Measurements from ENCODE around the gene BRD4.

The BRD4 gene

DNA sequence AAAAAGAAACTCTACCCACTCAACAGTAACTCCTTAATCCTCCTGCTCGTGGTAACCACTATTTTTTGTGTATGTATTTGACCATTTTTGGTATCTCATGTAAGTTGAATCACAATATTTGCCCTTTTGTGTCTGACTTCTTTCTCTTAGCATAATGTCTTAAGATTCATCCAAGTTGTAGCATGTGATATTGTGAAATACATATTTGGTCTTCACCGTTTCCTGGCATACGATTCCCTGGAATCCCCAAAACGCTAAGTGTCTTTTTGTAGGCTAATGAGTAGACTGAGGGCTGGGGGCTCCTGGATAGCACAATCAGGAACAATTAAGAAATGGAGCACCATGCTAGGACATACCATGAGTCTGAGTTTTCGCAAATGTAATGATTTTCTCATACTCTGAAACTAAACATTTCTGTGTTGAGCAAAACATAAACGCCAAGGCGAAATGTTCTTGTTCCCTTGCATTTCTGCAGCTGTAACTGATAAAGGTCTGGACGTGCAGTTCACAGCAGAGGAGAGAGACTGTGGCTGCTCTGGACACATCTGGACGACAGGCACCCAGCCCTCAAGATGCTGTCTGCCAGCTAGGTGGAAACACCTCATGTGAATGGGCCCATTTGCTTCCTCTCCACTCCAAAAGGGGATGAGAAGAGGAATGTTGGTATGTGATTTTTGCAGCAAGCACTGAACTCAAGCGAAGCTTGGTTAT lies 38.4 kb downstream of the BRD4 start:
- Mint-ChIP-seq H3K4me3 (peak overlapping the region; percentile 34), H3K36me3 (ENCODE audit: low read depth) (peaks cover 17% of the 10 kb centered on the region), H3K27me3 (no peaks in the 10 kb centered on the region), H3K9me3 (no peaks in the 10 kb centered on the region), H3K4me1 (peaks cover 99% of the 10 kb centered on the region), H3K27ac (peak overlapping the region; percentile 73)
- ATAC-seq (no peak), DNase-seq (no peak)

DNA sequence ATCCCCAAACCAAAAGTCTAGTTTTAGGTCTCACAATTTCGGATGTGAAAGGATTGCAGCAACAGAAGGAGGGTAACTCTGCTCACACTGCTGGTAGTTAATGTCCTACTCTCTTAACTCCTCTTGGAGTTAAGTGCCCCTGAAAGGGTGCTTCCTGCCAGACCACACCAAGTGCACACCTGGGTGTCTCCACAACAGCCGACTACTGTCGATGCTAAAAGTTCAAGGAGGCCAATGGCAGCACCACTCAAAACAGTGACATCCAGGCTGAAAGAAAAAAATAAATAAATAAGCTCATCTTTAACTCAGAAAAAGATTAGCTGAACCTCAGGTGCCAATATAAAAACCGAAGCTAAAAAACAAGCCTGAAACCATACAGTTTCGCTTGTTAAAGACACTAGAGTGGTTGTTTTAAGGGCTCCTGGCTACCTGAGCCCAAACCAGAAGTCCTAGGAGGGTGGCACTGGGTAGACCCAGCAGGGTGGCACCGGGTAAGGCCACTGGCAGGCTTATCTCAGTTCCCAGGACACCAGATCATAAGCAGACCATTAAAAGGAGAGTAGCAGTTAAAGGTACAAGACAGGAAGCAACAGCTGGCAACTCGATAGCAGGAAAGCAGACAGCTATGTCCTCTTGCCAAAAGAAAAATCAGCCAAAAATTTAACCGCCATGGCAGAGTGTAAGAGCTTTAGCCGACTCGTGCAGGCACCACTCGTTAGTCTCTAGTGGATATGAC lies 39.3 kb downstream of the BRD4 start:
- H3K36me3 Mint-ChIP-seq (ENCODE audit: low read depth): peaks cover 17% of the 10 kb centered on the region
- no peaks in the 10 kb centered on the region for H3K27me3 Mint-ChIP-seq
- peak overlapping the region; percentile 13 for H3K4me3 Mint-ChIP-seq
- peaks cover 98% of the 10 kb centered on the region for H3K4me1 Mint-ChIP-seq
- no peaks in the 10 kb centered on the region for H3K9me3 Mint-ChIP-seq
- DNase-seq (no peak), ATAC-seq (no peak)
- peak overlapping the region; percentile 73 for H3K27ac Mint-ChIP-seq

DNA sequence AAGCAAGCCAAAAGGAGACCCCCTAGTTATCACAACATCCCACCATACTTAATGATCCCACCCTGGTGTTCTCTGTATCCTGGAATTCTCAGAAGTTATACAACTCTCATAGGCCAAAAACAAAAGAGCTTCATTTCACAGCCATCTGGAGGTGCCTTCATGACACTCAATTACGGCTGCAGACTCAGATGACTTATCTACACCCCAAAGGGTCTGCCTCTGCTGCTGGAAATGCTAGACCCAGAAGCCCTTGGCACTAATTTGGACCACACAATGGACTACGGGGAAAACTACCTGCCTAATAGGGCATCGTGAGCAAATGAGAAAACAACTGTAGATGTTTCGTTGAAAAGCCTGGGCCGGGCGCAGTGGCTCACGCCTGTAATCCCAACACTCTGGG lies 40.2 kb downstream of the BRD4 start:
- DNase-seq (no peak), ATAC-seq (no peak)
- peaks cover 98% of the 10 kb centered on the region for H3K4me1 Mint-ChIP-seq
- H3K9me3 Mint-ChIP-seq: no peaks in the 10 kb centered on the region
- H3K27me3 Mint-ChIP-seq: no peaks in the 10 kb centered on the region
- peak overlapping the region; percentile 70 for H3K27ac Mint-ChIP-seq
- H3K4me3 Mint-ChIP-seq: no peak overlapping the region
- H3K36me3 Mint-ChIP-seq (ENCODE audit: low read depth): peaks cover 14% of the 10 kb centered on the region

DNA sequence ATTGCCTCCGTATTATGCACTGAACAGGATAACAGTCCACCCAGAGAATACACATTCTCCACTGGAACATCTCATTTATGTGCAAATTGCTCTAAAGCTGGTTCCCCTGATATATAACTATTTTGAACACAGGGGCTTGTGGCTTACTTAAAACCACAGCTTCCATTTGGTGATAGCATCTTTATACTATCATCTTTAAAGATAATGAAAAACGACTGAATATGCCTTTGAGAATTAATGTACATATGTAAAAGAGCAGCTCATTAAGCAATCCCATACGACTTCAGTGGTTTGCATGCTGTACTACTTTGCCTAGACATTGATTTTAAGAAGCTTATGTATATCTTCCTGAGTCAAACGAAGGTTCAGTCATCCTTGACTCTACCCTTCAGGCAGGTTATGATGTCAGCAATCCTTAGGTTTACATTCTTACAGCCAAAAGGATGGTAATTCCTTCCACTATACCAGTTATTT lies 40.8 kb downstream of the BRD4 start:
- Mint-ChIP-seq H3K27me3 (no peaks in the 10 kb centered on the region), H3K36me3 (ENCODE audit: low read depth) (peaks cover 14% of the 10 kb centered on the region), H3K4me1 (peaks cover 97% of the 10 kb centered on the region), H3K27ac (peak overlapping the region; percentile 77), H3K9me3 (no peaks in the 10 kb centered on the region), H3K4me3 (no peak overlapping the region)
- no peak for ATAC-seq
- no peak for DNase-seq

DNA sequence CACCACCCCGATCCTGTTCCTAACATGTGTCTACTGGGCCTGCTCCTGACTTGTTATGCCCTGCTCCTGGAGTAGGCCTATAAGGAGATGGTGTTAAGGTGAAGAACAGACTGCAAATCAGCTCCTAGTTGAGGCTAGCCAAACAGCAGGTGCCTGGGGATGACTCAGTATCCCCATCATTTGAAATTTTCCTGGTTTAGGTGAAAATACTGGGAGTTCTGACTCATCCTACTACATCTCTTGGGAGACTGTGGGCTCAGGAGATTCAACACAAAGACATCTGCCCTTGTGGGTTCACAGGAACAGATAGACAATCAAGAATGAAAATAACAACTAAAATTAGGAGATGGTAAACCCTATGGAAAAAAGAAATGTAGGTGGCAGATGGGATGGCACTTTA lies 41.2 kb downstream of the BRD4 start:
- H3K9me3 Mint-ChIP-seq: no peaks in the 10 kb centered on the region
- H3K4me1 Mint-ChIP-seq: peaks cover 97% of the 10 kb centered on the region
- DNase-seq (no peak), ATAC-seq (no peak)
- peak overlapping the region; percentile 77 for H3K27ac Mint-ChIP-seq
- H3K36me3 Mint-ChIP-seq (ENCODE audit: low read depth): peaks cover 11% of the 10 kb centered on the region
- no peak overlapping the region for H3K4me3 Mint-ChIP-seq
- no peaks in the 10 kb centered on the region for H3K27me3 Mint-ChIP-seq

DNA sequence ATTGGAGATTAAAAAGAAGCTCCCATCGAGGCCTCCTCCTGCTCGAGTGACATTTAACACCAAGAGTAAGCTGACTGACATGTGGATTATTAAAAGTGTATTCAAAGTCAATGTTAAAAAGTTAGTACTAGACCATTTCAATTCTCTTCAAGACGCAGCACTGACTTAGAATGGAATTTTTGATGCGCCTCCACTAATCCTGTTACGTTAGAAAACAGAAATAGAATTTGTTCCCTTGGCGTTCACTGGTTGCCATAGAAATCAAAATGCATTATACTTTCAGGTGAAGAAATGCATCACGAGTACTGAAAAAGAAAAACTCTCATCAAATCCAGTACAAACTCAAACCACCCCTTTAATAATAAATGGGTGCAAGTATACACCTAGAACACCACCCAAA lies 42.2 kb downstream of the BRD4 start:
- Mint-ChIP-seq H3K27me3 (no peaks in the 10 kb centered on the region), H3K27ac (peak overlapping the region; percentile 64), H3K36me3 (ENCODE audit: low read depth) (peaks cover 6% of the 10 kb centered on the region), H3K4me1 (peaks cover 97% of the 10 kb centered on the region), H3K9me3 (no peaks in the 10 kb centered on the region), H3K4me3 (no peak overlapping the region)
- ATAC-seq (no peak), DNase-seq (no peak)

DNA sequence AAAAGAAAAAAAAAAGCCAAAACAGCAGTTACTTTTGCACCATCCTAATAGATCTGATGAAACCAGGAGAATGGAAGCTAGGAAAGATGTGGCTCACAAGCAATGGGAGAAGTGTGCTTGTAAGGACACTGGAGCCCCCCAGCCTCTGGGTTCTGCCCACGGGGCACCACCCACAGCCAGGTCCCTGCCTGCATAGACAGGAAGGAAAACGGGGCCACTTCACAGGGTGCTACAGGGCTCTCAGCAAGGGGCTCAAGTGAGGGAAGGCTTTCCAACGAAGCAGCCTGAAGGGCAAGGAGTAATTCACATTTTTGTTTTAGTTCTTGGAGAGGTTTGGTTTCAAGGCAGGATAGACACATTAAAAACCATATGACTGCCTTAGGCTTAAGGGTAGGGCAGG lies 42.7 kb downstream of the BRD4 start:
- Mint-ChIP-seq H3K4me3 (no peak overlapping the region), H3K36me3 (ENCODE audit: low read depth) (peaks cover 4% of the 10 kb centered on the region), H3K4me1 (peaks cover 97% of the 10 kb centered on the region), H3K27ac (peak overlapping the region; percentile 64), H3K9me3 (no peaks in the 10 kb centered on the region), H3K27me3 (no peaks in the 10 kb centered on the region)
- ATAC-seq (no peak), DNase-seq (no peak)

DNA sequence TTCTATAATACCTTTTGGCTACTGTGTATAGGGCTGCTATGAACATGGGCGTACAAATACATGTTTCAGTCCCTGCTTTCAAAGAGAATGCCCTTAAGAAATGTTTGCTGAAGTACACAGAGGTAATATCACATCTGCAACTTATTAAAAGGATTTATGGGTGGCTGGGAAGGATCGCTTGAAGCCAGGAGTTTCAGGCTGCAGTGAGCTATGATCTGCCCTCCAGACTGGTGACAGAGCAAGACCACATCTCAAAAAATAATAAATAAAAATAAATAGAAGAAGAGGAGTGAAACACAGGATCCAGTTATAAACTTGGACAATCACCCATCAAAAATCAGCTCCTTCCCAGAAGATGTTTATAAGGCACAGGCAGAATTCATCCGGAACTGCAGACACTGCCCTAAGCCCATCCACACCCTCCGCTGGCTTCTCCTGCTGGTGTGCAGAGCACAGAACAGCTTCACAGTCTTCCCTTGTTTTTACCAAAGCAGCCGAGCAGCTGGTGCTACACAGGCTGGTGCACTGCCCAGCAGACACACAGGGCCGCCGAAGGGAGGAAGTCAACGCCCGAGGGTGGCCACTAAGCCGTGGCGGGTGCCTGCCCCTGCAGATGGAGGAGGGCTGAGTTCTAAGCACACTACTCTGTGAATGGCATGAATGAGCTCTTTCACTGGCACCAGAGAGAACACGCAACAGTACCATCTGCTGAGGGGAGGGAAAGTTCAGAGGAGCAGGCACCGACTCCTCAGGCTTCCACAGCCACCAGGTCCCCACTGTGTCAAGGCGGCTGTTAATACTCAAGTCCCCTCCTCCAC lies 44.0 kb downstream of the BRD4 start:
- H3K9me3 Mint-ChIP-seq: no peaks in the 10 kb centered on the region
- peak overlapping the region; percentile 79 for H3K27ac Mint-ChIP-seq
- H3K27me3 Mint-ChIP-seq: no peaks in the 10 kb centered on the region
- H3K36me3 Mint-ChIP-seq (ENCODE audit: low read depth): peaks cover 2% of the 10 kb centered on the region
- H3K4me1 Mint-ChIP-seq: peaks cover 97% of the 10 kb centered on the region
- no peak overlapping the region for H3K4me3 Mint-ChIP-seq
- peak; percentile 13 for ATAC-seq
- DNase-seq: no peak

DNA sequence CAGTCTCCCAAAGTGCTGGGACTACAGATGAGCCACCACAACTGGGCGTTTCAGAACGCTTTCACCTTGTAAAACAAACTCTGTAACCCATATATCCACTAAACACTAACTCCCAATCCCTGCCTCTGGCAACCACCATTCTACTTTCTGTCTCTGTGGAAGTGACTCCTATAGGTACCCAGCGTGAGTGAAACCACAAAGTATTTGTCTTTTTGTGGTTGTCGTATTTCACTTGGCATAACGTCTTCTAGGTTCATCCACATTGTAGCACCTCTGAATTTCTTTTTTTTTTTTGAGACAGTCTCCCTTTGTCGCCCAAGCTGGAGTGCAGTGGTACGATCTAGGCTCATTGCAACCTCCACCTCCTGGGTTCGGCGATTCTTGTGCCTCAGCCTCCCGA lies 44.8 kb downstream of the BRD4 start:
- Mint-ChIP-seq H3K4me1 (peaks cover 97% of the 10 kb centered on the region), H3K27ac (peak overlapping the region; percentile 79), H3K36me3 (ENCODE audit: low read depth) (no peaks in the 10 kb centered on the region), H3K9me3 (no peaks in the 10 kb centered on the region), H3K27me3 (no peaks in the 10 kb centered on the region), H3K4me3 (peak overlapping the region; percentile 24)
- ATAC-seq: peak; percentile 25
- DNase-seq: no peak

DNA sequence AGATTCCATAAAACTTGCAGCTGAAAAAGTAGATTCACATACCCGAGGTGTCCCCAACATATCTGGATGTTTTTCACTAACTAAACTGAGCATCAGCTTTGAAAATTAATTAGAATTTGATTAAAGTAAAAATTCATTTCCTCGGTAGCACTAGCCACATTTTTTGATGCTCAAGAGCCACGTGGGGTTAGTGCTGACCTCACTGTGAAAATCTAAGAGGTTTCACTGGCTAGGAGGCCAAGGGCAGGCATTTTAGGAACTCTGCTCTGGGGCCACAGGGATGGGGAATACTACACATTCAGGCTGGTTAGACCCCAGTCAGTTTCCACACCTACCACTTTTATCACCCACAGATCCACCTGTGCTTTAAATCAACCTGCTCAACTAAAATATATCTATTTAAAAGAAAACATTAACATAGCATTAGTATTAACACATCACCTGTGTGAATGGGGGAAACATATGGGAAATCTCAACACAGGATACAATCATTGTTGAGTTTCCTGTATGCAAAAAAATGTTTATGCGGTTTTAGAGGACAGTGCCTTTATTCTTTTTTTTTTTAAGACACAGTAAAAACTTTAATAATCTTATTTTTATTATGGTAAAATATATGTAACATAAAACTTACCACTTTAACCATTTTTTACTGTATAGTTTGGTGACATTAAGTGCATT lies 45.5 kb downstream of the BRD4 start:
- Mint-ChIP-seq H3K4me1 (peaks cover 97% of the 10 kb centered on the region), H3K27ac (peak overlapping the region; percentile 79), H3K27me3 (no peaks in the 10 kb centered on the region), H3K9me3 (no peaks in the 10 kb centered on the region), H3K36me3 (ENCODE audit: low read depth) (no peaks in the 10 kb centered on the region), H3K4me3 (no peak overlapping the region)
- ATAC-seq (no peak), DNase-seq (no peak)

DNA sequence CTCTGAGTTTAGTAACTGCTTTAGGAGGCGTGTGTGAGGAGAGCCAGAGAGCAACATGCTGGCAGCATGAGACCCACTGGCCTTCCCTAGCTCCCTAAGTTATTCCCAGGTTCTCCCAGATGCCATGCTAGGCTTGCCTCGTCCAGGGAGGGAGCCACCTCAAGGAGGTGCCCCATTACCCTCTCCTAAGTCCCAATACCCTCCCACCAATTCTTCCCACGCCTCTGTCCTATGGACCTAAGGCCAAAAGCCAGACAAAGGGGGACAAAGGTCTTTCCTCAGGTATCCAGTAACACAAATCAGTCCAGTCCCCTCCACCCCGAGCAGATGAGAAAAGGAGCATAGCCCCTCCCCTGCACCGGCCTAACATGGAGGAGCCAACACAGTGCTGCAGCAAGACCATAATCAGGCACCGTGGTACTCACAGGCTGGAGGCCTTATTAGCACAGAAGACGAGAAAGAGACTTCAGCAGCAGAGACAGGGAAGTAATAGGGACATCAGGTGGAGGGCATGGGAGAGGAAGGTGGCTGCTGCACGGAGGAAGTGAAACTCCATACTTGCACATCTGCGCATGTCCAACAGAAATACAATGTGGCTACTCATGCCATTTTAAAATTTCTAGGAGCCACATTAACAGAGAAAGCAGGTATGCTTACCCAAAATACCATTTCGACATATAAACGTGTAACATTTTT lies 46.3 kb downstream of the BRD4 start:
- no peaks in the 10 kb centered on the region for H3K36me3 Mint-ChIP-seq (ENCODE audit: low read depth)
- peaks cover 97% of the 10 kb centered on the region for H3K4me1 Mint-ChIP-seq
- DNase-seq (no peak), ATAC-seq (no peak)
- peak overlapping the region; percentile 79 for H3K27ac Mint-ChIP-seq
- H3K4me3 Mint-ChIP-seq: no peak overlapping the region
- no peaks in the 10 kb centered on the region for H3K9me3 Mint-ChIP-seq
- H3K27me3 Mint-ChIP-seq: no peaks in the 10 kb centered on the region

DNA sequence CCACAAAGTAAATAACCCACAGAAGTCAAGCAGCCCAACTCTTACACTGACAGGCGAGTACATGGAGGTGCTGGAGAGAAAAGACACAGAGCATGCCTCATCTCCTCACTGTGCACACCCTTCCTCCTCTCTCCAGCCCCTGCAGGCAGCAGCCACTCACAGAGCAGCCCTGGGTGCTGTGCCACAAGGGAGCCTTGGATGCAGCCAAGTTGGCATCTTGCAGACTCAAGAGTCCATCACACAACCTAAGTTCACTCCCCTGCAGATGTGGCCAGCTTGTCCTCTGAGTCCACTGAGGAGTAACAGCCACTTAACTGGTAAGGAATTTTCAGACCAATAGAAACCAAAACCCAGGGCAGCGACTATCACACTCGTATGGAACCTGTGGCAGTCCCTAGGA lies 47.4 kb downstream of the BRD4 start:
- Mint-ChIP-seq H3K27ac (peak overlapping the region; percentile 38), H3K4me1 (peaks cover 95% of the 10 kb centered on the region), H3K27me3 (no peaks in the 10 kb centered on the region), H3K36me3 (ENCODE audit: low read depth) (no peaks in the 10 kb centered on the region), H3K4me3 (no peak overlapping the region), H3K9me3 (no peaks in the 10 kb centered on the region)
- no peak for ATAC-seq
- DNase-seq: no peak

DNA sequence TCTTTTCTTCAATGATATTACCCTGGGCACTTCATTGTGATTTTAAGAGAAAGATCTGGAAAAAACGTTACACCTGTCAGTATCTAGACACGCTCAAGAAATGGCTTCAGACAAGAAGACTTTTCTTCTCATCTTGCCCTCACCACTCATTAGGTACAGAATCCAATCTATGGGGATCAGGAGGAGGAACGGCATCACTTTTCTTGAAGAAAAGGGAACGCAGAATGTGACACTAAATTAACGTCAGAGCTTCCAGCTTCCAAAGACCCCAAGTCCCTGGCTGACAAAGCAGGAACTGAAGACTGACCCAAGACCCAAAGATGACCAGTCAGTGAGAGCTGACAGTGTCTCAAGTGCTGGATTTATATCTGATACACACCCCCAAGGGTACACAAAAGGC lies 48.2 kb downstream of the BRD4 start:
- Mint-ChIP-seq H3K27ac (peak overlapping the region; percentile 90), H3K4me3 (peak overlapping the region; percentile 54), H3K27me3 (no peaks in the 10 kb centered on the region), H3K9me3 (no peaks in the 10 kb centered on the region), H3K36me3 (ENCODE audit: low read depth) (no peaks in the 10 kb centered on the region), H3K4me1 (peaks cover 95% of the 10 kb centered on the region)
- DNase-seq: no peak
- no peak for ATAC-seq
